Transverse colon (tissue), 4 donors: ENCODE data around the gene PCSK6. TPM values are rescaled to one million over a fixed set of nuclear protein-coding genes. Genes with fewer than 3 reads are reported as not detected.

Experiments used
- DNase-seq: peaks from one replicate; pipeline ENCODE4 v3.0.0-alpha.2; 2019
- H3K27ac ChIP-seq, 4 donors: fragments of 200-600 bp; sonication (generic); 2 replicates each; pipeline ENCODE4 v1.5.1; 2016 to 2018; ENCODE audit warnings: inconsistent platforms in 4 of 4
- H3K27me3 ChIP-seq: fragments of 200-600 bp; sonication (generic); 2 replicates; pipeline ENCODE4 v1.5.1; 2017; ENCODE audit warnings: inconsistent platforms
- H3K36me3 ChIP-seq, 4 donors: fragments of 200-600 bp; sonication (generic); 2 replicates each; pipeline ENCODE4 v1.5.1; 2017 to 2019; ENCODE audit warnings: inconsistent platforms in 4 of 4
- H3K4me1 ChIP-seq, 4 donors: fragments of 200-600 bp; sonication (generic); 2 replicates each; pipeline ENCODE4 v1.5.1; 2017 to 2020; ENCODE audit warnings: inconsistent platforms in 4 of 4
- H3K4me3 ChIP-seq, 4 donors: fragments of 200-600 bp; sonication (generic); 1 replicate in 1 of 4; 2 replicates in 3 of 4; pipeline versions ENCODE4 v1.5.1 to v1.6.1; 2017 to 2019; ENCODE audit warnings: inconsistent platforms in 4 of 4
- H3K9me3 ChIP-seq, 2 donors: fragments of 200-600 bp; sonication (generic); 2 replicates each; pipeline ENCODE4 v1.5.1; 2017 to 2019; ENCODE audit warnings: inconsistent platforms in 2 of 2
- CTCF ChIP-seq, 5 experiments: fragments of 200-600 bp in 3 of 5; fragments of 450-650 bp in 2 of 5; sonication (generic) in 3 of 5; IDR thresholded peaks; 1 replicate in 2 of 5; 2 replicates in 3 of 5; pipeline ENCODE4 v1.5.1; 2016 to 2017; ENCODE audit warnings: antibody characterized with exemption in 5 of 5, inconsistent platforms in 3 of 5, mild to moderate bottlenecking in 2 of 5, moderate library complexity in 1 of 5
- EP300 ChIP-seq: sonication (generic); formaldehyde crosslinking; IDR thresholded peaks from one replicate; pipeline ENCODE4 v1.6.1; 2017; ENCODE audit warnings: antibody characterized with exemption, low read depth
- POLR2A ChIP-seq: fragments of 450-650 bp; IDR thresholded peaks from one replicate; pipeline ENCODE4 v1.6.1; 2016; ENCODE audit warnings: antibody characterized with exemption, mild to moderate bottlenecking, moderate library complexity
- POLR2AphosphoS5 ChIP-seq, 3 donors: sonication (generic); formaldehyde crosslinking; IDR thresholded peaks; one replicate each; pipeline ENCODE4 v1.6.1; 2016; ENCODE audit warnings: antibody characterized with exemption in 3 of 3
- WGBS, 2 donors: methylation state at CpG; one replicate each; pipeline ENCODE4 v1.1.5; 2018; ENCODE audit warnings: low coverage in 1 of 2; 5-methylcytosine and 5-hydroxymethylcytosine counted together
- in situ Hi-C, 4 donors: fragments of 200-750 bp; cut with MboI; loops; one replicate each; pipeline versions ENCODE4 v1.15.0 to v1.15.1; 2017; ENCODE audit warnings: low sequenced_read_pairs in 3 of 4, low pct_ligation_motif_present in 1 of 4, low pct_unique_long_range_greater_than_20kb in 1 of 4
- intact Hi-C: fragments of 100-400 bp; cut with DNase I; formaldehyde crosslinking; loops from one replicate; pipeline ENCODE4 v1.15.1; 2023; ENCODE audit warnings: low total_unique reads
- total RNA-seq, 4 donors: library from RNA; depleted of rRNA; stranded (reverse); fragments of >200 nt; gene quantifications; one replicate each; pipeline ENCODE4 v1.1.0, GENCODE V29; 2016

The PCSK6 gene
- total RNA-seq, 4 donors from 2014 or later = 20.3 to 119 (median 49.7) TPM

GRCh38 chr15:101437209-101437608 lies 52.3 kb downstream of the PCSK6 start:
- in situ Hi-C loops = no loop called here
- no peak for DNase-seq

GRCh38 chr15:101436526-101436925 lies 53.0 kb downstream of the PCSK6 start:
- no peak for DNase-seq
- no peak overlapping the region for H3K27ac ChIP-seq
- H3K36me3 ChIP-seq = no peaks in the 10 kb centered on the region
- WGBS, 2 donors = 90% methylated on average over 9 of the region's 9 CpGs; no CpG with 5 or more reads in 1 of the 2 donors
- peaks cover 0 to 8% (median 4%) of the 10 kb centered on the region in 4 donors for H3K4me1 ChIP-seq
- intact Hi-C loops (no loop called here), in situ Hi-C loops (no loop called here)
- no peaks in the 10 kb centered on the region for H3K27me3 ChIP-seq
- no peak overlapping the region for H3K4me3 ChIP-seq
- TF ChIP-seq CTCF (IDR thresholded peaks at IDR 0.05) = no peak
- no peak for TF ChIP-seq POLR2AphosphoS5 (IDR thresholded peaks at IDR 0.05)
- no peak for TF ChIP-seq POLR2A
- TF ChIP-seq EP300 = no peak
- no peaks in the 10 kb centered on the region for H3K9me3 ChIP-seq

More at GRCh38 chr15:101437209-101437608, 52.3 kb downstream of the PCSK6 start:
- no peaks in the 10 kb centered on the region for H3K27me3 ChIP-seq
- no peaks in the 10 kb centered on the region for H3K36me3 ChIP-seq
- no peak overlapping the region for H3K27ac ChIP-seq
- peaks cover 0 to 8% (median 4%) of the 10 kb centered on the region in 4 donors for H3K4me1 ChIP-seq
- no peak overlapping the region for H3K4me3 ChIP-seq
- intact Hi-C loops = no loop called here
- 92% methylated on average over 12 of the region's 12 CpGs; no CpG with 5 or more reads in 1 of the 2 donors for WGBS, 2 donors
- H3K9me3 ChIP-seq = no peaks in the 10 kb centered on the region
- no peak for TF ChIP-seq POLR2A
- TF ChIP-seq EP300 = no peak
- TF ChIP-seq POLR2AphosphoS5 (IDR thresholded peaks at IDR 0.05) = no peak
- no peak for TF ChIP-seq CTCF (IDR thresholded peaks at IDR 0.05)

- Histone ChIP-seq H3K9me3 (no peaks in the 10 kb centered on the region), H3K36me3 (no peaks in the 10 kb centered on the region), H3K4me3 (no peak overlapping the region), H3K27ac (no peak overlapping the region), H3K4me1 (peaks cover 0 to 8% (median 4%) of the 10 kb centered on the region in 4 donors), H3K27me3 (no peaks in the 10 kb centered on the region)
- TF ChIP-seq POLR2AphosphoS5 (IDR thresholded peaks at IDR 0.05) (no peak), EP300 (no peak), CTCF (IDR thresholded peaks at IDR 0.05) (no peak), POLR2A (no peak)
- 67 to 79% methylated on average over 1 to 7 of the region's 7 CpGs for WGBS, 2 donors
- intact Hi-C loops = no loop called here
- no peak for DNase-seq
- in situ Hi-C loops = no loop called here
Observed at GRCh38 chr15:101435761-101436160, 53.7 kb downstream of the PCSK6 start.

- intact Hi-C loops (no loop called here), in situ Hi-C loops (no loop called here)
- Histone ChIP-seq H3K9me3 (no peaks in the 10 kb centered on the region), H3K27ac (no peak overlapping the region), H3K36me3 (no peaks in the 10 kb centered on the region), H3K4me3 (no peak overlapping the region), H3K27me3 (no peaks in the 10 kb centered on the region), H3K4me1 (peaks cover 0 to 2% (median under 1%) of the 10 kb centered on the region in 4 donors)
- DNase-seq = no peak
- whole genome bisulfite sequencing, 2 donors = 82 to 94% methylated on average over 5 to 21 of the region's 21 CpGs
- no peak for TF ChIP-seq POLR2A
- TF ChIP-seq CTCF (IDR thresholded peaks at IDR 0.05) = no peak
- TF ChIP-seq POLR2AphosphoS5 (IDR thresholded peaks at IDR 0.05) = no peak
- TF ChIP-seq EP300 = no peak
Observed at GRCh38 chr15:101434032-101434920, 55.2 kb downstream of the PCSK6 start.
